ENCODE data around the gene ATOH8. TPM values are rescaled to one million over a fixed set of nuclear protein-coding genes. Genes with fewer than 3 reads are reported as not detected.

The ATOH8 gene
- total RNA-seq, 1 donor from 2014 or later, result 8.4 TPM

- Histone ChIP-seq H3K27me3 (ENCODE audit: control insufficient read depth in 3 of 3, insufficient read depth in 3 of 3, low read length in 3 of 3) (no peaks in the 10 kb centered on the region), H3K4me3 (ENCODE audit: low read length in 3 of 3) (no peak overlapping the region), H3K4me1 (ENCODE audit: control insufficient read depth in 3 of 3, insufficient read depth in 3 of 3, low read length in 3 of 3) (peaks cover 65 to 76% (median 72%) of the 10 kb centered on the region in 3 donors), H3K9ac (ENCODE audit: low read depth in 1 of 3, low read length in 3 of 3) (peak overlapping the region in 1 of 3 donors; percentile 78), H3K27ac (ENCODE audit: low read depth, low read length) (peak overlapping the region; percentile 93), H3K36me3 (ENCODE audit: control insufficient read depth in 3 of 3, insufficient read depth in 3 of 3, low read length in 3 of 3) (no peaks in the 10 kb centered on the region), H3K9me3 (ENCODE audit: control insufficient read depth in 3 of 3, low read length in 3 of 3) (no peaks in the 10 kb centered on the region)
These were observed 18.7 kb upstream of the ATOH8 start for GRCh38 chr2:85734942-85735608.

- Histone ChIP-seq H3K4me1 (ENCODE audit: control insufficient read depth in 3 of 3, insufficient read depth in 3 of 3, low read length in 3 of 3) (peaks cover 70 to 79% (median 74%) of the 10 kb centered on the region in 3 donors), H3K27me3 (ENCODE audit: control insufficient read depth in 3 of 3, insufficient read depth in 3 of 3, low read length in 3 of 3) (no peaks in the 10 kb centered on the region), H3K27ac (ENCODE audit: low read depth, low read length) (no peak overlapping the region), H3K4me3 (ENCODE audit: low read length in 3 of 3) (no peak overlapping the region), H3K9me3 (ENCODE audit: control insufficient read depth in 3 of 3, low read length in 3 of 3) (no peaks in the 10 kb centered on the region), H3K9ac (ENCODE audit: low read depth in 1 of 3, low read length in 3 of 3) (no peak overlapping the region), H3K36me3 (ENCODE audit: control insufficient read depth in 3 of 3, insufficient read depth in 3 of 3, low read length in 3 of 3) (no peaks in the 10 kb centered on the region)
These were observed 18.1 kb upstream of the ATOH8 start for GRCh38 chr2:85735691-85736090.

GRCh38 chr2:85736456-85737355 is 17.1 kb upstream of the ATOH8 start:
- Histone ChIP-seq H3K4me1 (ENCODE audit: control insufficient read depth in 3 of 3, insufficient read depth in 3 of 3, low read length in 3 of 3) (peaks cover 73 to 80% (median 78%) of the 10 kb centered on the region in 3 donors), H3K9me3 (ENCODE audit: control insufficient read depth in 3 of 3, low read length in 3 of 3) (no peaks in the 10 kb centered on the region), H3K27me3 (ENCODE audit: control insufficient read depth in 3 of 3, insufficient read depth in 3 of 3, low read length in 3 of 3) (no peaks in the 10 kb centered on the region), H3K4me3 (ENCODE audit: low read length in 3 of 3) (no peak overlapping the region), H3K27ac (ENCODE audit: low read depth, low read length) (no peak overlapping the region), H3K36me3 (ENCODE audit: control insufficient read depth in 3 of 3, insufficient read depth in 3 of 3, low read length in 3 of 3) (no peaks in the 10 kb centered on the region), H3K9ac (ENCODE audit: low read depth in 1 of 3, low read length in 3 of 3) (no peak overlapping the region)

GRCh38 chr2:85737481-85737880 is 16.3 kb upstream of the ATOH8 start:
- Histone ChIP-seq H3K36me3 (ENCODE audit: control insufficient read depth in 3 of 3, insufficient read depth in 3 of 3, low read length in 3 of 3) (no peaks in the 10 kb centered on the region), H3K27ac (ENCODE audit: low read depth, low read length) (peak overlapping the region; percentile 36), H3K4me1 (ENCODE audit: control insufficient read depth in 3 of 3, insufficient read depth in 3 of 3, low read length in 3 of 3) (peaks cover 75 to 83% (median 79%) of the 10 kb centered on the region in 3 donors), H3K4me3 (ENCODE audit: low read length in 3 of 3) (no peak overlapping the region), H3K9me3 (ENCODE audit: control insufficient read depth in 3 of 3, low read length in 3 of 3) (no peaks in the 10 kb centered on the region), H3K9ac (ENCODE audit: low read depth in 1 of 3, low read length in 3 of 3) (no peak overlapping the region), H3K27me3 (ENCODE audit: control insufficient read depth in 3 of 3, insufficient read depth in 3 of 3, low read length in 3 of 3) (no peaks in the 10 kb centered on the region)

- no peaks in the 10 kb centered on the region for H3K27me3 ChIP-seq (ENCODE audit: control insufficient read depth in 3 of 3, insufficient read depth in 3 of 3, low read length in 3 of 3)
- H3K36me3 ChIP-seq (ENCODE audit: control insufficient read depth in 3 of 3, insufficient read depth in 3 of 3, low read length in 3 of 3), result no peaks in the 10 kb centered on the region
- no peak overlapping the region for H3K9ac ChIP-seq (ENCODE audit: low read depth in 1 of 3, low read length in 3 of 3)
- no peak overlapping the region for H3K4me3 ChIP-seq (ENCODE audit: low read length in 3 of 3)
- H3K27ac ChIP-seq (ENCODE audit: low read depth, low read length), result peak overlapping the region; percentile 36
- peaks cover 74 to 83% (median 78%) of the 10 kb centered on the region in 3 donors for H3K4me1 ChIP-seq (ENCODE audit: control insufficient read depth in 3 of 3, insufficient read depth in 3 of 3, low read length in 3 of 3)
- H3K9me3 ChIP-seq (ENCODE audit: control insufficient read depth in 3 of 3, low read length in 3 of 3), result no peaks in the 10 kb centered on the region
These were observed 15.8 kb upstream of the ATOH8 start for GRCh38 chr2:85737961-85738360.

- no peaks in the 10 kb centered on the region for H3K27me3 ChIP-seq (ENCODE audit: control insufficient read depth in 3 of 3, insufficient read depth in 3 of 3, low read length in 3 of 3)
- no peak overlapping the region for H3K9ac ChIP-seq (ENCODE audit: low read depth in 1 of 3, low read length in 3 of 3)
- peak overlapping the region; percentile 93 for H3K27ac ChIP-seq (ENCODE audit: low read depth, low read length)
- H3K4me3 ChIP-seq (ENCODE audit: low read length in 3 of 3), result no peak overlapping the region
- H3K9me3 ChIP-seq (ENCODE audit: control insufficient read depth in 3 of 3, low read length in 3 of 3), result no peaks in the 10 kb centered on the region
- peaks cover 73 to 83% (median 78%) of the 10 kb centered on the region in 3 donors for H3K4me1 ChIP-seq (ENCODE audit: control insufficient read depth in 3 of 3, insufficient read depth in 3 of 3, low read length in 3 of 3)
- H3K36me3 ChIP-seq (ENCODE audit: control insufficient read depth in 3 of 3, insufficient read depth in 3 of 3, low read length in 3 of 3), result no peaks in the 10 kb centered on the region
These were observed 13.6 kb upstream of the ATOH8 start for GRCh38 chr2:85740193-85740592.

GRCh38 chr2:85741211-85741832 is 12.5 kb upstream of the ATOH8 start:
- H3K4me1 ChIP-seq (ENCODE audit: control insufficient read depth in 3 of 3, insufficient read depth in 3 of 3, low read length in 3 of 3), result peaks cover 80 to 86% (median 81%) of the 10 kb centered on the region in 3 donors
- H3K4me3 ChIP-seq (ENCODE audit: low read length in 3 of 3), result peak overlapping the region in 2 of 3 donors; percentile 48 to 49

GRCh38 chr2:85741833-85742455 is 11.8 kb upstream of the ATOH8 start:
- Histone ChIP-seq H3K36me3 (ENCODE audit: control insufficient read depth in 3 of 3, insufficient read depth in 3 of 3, low read length in 3 of 3) (no peaks in the 10 kb centered on the region), H3K27me3 (ENCODE audit: control insufficient read depth in 3 of 3, insufficient read depth in 3 of 3, low read length in 3 of 3) (no peaks in the 10 kb centered on the region), H3K27ac (ENCODE audit: low read depth, low read length) (peak overlapping the region; percentile 93), H3K4me3 (ENCODE audit: low read length in 3 of 3) (peak overlapping the region in 2 of 3 donors; percentile 48 to 52), H3K9ac (ENCODE audit: low read depth in 1 of 3, low read length in 3 of 3) (peak overlapping the region; percentile 69 to 90 (median 75)), H3K9me3 (ENCODE audit: control insufficient read depth in 3 of 3, low read length in 3 of 3) (no peaks in the 10 kb centered on the region), H3K4me1 (ENCODE audit: control insufficient read depth in 3 of 3, insufficient read depth in 3 of 3, low read length in 3 of 3) (peaks cover 79 to 84% (median 79%) of the 10 kb centered on the region in 3 donors)

More at GRCh38 chr2:85741211-85741832, 12.5 kb upstream of the ATOH8 start:
- Histone ChIP-seq H3K9ac (ENCODE audit: low read depth in 1 of 3, low read length in 3 of 3) (peak overlapping the region; percentile 57 to 90 (median 69)), H3K36me3 (ENCODE audit: control insufficient read depth in 3 of 3, insufficient read depth in 3 of 3, low read length in 3 of 3) (no peaks in the 10 kb centered on the region), H3K27ac (ENCODE audit: low read depth, low read length) (peak overlapping the region; percentile 93), H3K27me3 (ENCODE audit: control insufficient read depth in 3 of 3, insufficient read depth in 3 of 3, low read length in 3 of 3) (no peaks in the 10 kb centered on the region), H3K9me3 (ENCODE audit: control insufficient read depth in 3 of 3, low read length in 3 of 3) (no peaks in the 10 kb centered on the region)

- peak overlapping the region in 2 of 3 donors; percentile 27 to 60 for H3K4me3 ChIP-seq (ENCODE audit: low read length in 3 of 3)
- no peaks in the 10 kb centered on the region for H3K36me3 ChIP-seq (ENCODE audit: control insufficient read depth in 3 of 3, insufficient read depth in 3 of 3, low read length in 3 of 3)
- peaks cover 76 to 83% (median 82%) of the 10 kb centered on the region in 3 donors for H3K4me1 ChIP-seq (ENCODE audit: control insufficient read depth in 3 of 3, insufficient read depth in 3 of 3, low read length in 3 of 3)
- no peaks in the 10 kb centered on the region for H3K27me3 ChIP-seq (ENCODE audit: control insufficient read depth in 3 of 3, insufficient read depth in 3 of 3, low read length in 3 of 3)
- H3K27ac ChIP-seq (ENCODE audit: low read depth, low read length), result peak overlapping the region; percentile 93
- no peaks in the 10 kb centered on the region for H3K9me3 ChIP-seq (ENCODE audit: control insufficient read depth in 3 of 3, low read length in 3 of 3)
- peak overlapping the region; percentile 12 to 81 (median 41) for H3K9ac ChIP-seq (ENCODE audit: low read depth in 1 of 3, low read length in 3 of 3)
These were observed 10.3 kb upstream of the ATOH8 start for GRCh38 chr2:85743304-85743978.

All from skeletal muscle tissue (tissue), 4 donors.